AG09309 (cell line): ENCODE results near the gene KCNK2.
"Not testable (repeated sequence)": the region's sequence is repeated elsewhere in the genome, so short reads cannot be mapped to it uniquely, and the experiment has no call there.

Experiments
- DNase-seq: peaks from one replicate; pipeline ENCODE4 v3.0.0-alpha.2; 2010; ENCODE audit warnings: low read depth
- H3K4me3 ChIP-seq: 2 replicates; pipeline ENCODE4 v1.5.1; 2011; ENCODE audit warnings: mild to moderate bottlenecking, low read depth, low read length, moderate library complexity; ENCODE audit not compliant: control insufficient read depth
- CTCF ChIP-seq: IDR thresholded peaks from 2 replicates; pipeline ENCODE4 v1.5.1; 2011; ENCODE audit warnings: mild to moderate bottlenecking, low read depth, low read length, inconsistent platforms; ENCODE audit not compliant: insufficient read depth, control insufficient read depth; ENCODE audit errors: missing control alignments

The KCNK2 gene

GRCh38 chr1:215160351-215160750, 77.8 kb downstream of the KCNK2 start:
- no peak for DNase-seq
- no peak for TF ChIP-seq CTCF
- H3K4me3 ChIP-seq = no peak overlapping the region

DNA sequence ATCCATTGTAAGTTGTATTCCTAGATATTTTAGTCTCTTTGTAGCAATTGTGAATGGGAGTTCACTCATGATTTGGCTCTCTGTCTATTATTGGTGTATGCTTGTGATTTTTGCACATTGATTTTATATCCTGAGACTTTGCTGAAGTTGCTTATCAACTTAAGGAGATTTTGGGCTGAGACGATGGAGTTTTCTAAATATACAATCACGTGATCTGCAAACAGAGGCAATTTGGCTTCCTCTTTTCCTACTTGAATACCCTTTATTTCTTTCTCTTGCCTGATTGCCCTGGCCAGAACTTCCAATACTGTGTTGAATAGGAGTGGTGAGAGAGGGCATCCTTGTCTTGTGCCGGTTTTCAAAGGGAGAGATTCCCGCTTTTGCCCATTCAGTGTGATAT, 80.6 kb downstream of the KCNK2 start:
- DNase-seq, H3K4me3 ChIP-seq: not testable (repeated sequence)

- no peak overlapping the region for H3K4me3 ChIP-seq
- DNase-seq = no peak
- TF ChIP-seq CTCF = no peak
Measured at GRCh38 chr1:215166886-215167285, 84.3 kb downstream of the KCNK2 start.

DNA sequence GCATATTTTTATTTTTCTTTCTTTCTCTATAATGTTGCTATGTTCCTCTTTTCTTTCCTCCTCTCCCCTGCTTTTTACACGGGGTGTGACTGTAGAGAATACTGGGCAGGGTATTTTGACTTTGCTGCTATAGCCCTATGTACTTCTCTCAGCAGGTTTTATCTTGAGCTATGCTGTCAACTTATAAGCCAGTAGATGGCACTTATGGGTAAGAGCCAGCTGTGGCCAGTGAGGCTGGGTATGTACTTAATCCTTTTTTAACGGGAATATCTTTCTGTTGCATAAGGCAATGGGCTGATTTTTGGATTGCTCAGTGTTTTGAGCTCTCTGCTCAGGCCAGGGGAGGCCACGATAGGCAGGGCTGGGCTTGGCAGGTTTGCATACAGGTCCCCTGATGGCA, 99.0 kb downstream of the KCNK2 start:
- TF ChIP-seq CTCF = no peak
- no peak for DNase-seq

GRCh38 chr1:215185067-215185620, 102.6 kb downstream of the KCNK2 start:
- no peak for TF ChIP-seq CTCF
- no peak overlapping the region for H3K4me3 ChIP-seq
- no peak for DNase-seq

More for the DNA sequence above, 99.0 kb downstream of the KCNK2 start:
- H3K4me3 ChIP-seq = no peak overlapping the region

- no peak overlapping the region for H3K4me3 ChIP-seq
- TF ChIP-seq CTCF = no peak
- DNase-seq = no peak
Measured at GRCh38 chr1:215188302-215188950, 105.9 kb downstream of the KCNK2 start.

- no peak overlapping the region for H3K4me3 ChIP-seq
- DNase-seq = peak; percentile 57
- no peak for TF ChIP-seq CTCF
Measured at GRCh38 chr1:215192306-215192705, 109.8 kb downstream of the KCNK2 start.
